HK-2 (cell line): ENCODE measurements around the gene ACCSL.

Source experiments
- DNase-seq: peaks from one replicate; pipeline ENCODE4 v3.0.0-alpha.2; 2018; ENCODE audit not compliant: unreplicated experiment

The ACCSL gene

GRCh38 chr11:44096360-44097185 is 48.8 kb downstream of the ACCSL start:
- DNase-seq = no peak

GRCh38 chr11:44097821-44098220 is 50.0 kb downstream of the ACCSL start:
- no peak for DNase-seq

GRCh38 chr11:44101098-44101497 is 53.3 kb downstream of the ACCSL start:
- no peak for DNase-seq

GRCh38 chr11:44104481-44105294 is 56.9 kb downstream of the ACCSL start:
- DNase-seq = no peak

GRCh38 chr11:44108260-44108659 is 60.5 kb downstream of the ACCSL start:
- DNase-seq = no peak
